ENCODE results near the gene HOXB6. TPM values are rescaled to one million over a fixed set of nuclear protein-coding genes. Genes with fewer than 3 reads are reported as not detected.

The HOXB6 gene
- total RNA-seq, 1 experiment from 2014 or later: 196 TPM

DNA sequence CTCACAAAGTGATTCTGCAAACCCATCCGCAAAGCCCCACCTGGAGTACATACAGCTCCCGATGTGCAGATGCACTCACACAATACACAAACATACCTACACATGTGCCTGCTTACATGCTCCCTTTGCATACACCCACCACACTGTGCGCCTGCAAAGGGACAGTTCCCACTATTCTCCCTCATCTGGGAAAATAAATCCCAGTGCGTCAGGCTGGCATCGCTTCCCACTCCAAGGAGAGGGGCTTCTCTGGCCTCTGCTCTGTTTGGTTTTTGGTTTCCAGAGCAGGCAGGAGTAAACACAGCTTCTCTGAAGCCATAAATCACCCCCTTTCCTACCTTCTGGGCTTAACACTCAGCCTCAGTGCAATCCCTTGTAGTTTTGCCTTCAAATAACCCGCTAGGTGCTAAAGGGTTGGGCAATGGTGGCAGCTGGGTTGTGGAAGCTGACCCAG, 41.4 kb downstream of the HOXB6 start:
- peaks cover 95% of the 10 kb centered on the region for H3K4me1 ChIP-seq (ENCODE audit: control insufficient read depth, insufficient read depth, low read length)
- peak overlapping the region; percentile 16 to 36; a peak in 3 of 4 replicates for H3K4me3 ChIP-seq (ENCODE audit: low read depth in 2 of 2, low read length in 2 of 2)
- in situ Hi-C loops (cut with HindIII; ENCODE audit: low pct_unique_long_range_greater_than_20kb, low sequenced_read_pairs): no loop called here
- ChIA-PET POLR2A (no interaction called here), CTCF (interaction anchor here (0.5 to 0.7 kb wide), 3 partner anchors 11 to 20 kb away, joined by 3 to 4 read pairs (median 3); no protein-coding TSS in a partner anchor)
- BruUV-seq (replicated peaks): no TSS peak
- peak overlapping the region; percentile 97 for H3K27ac ChIP-seq (ENCODE audit: low read length)
- no peaks in the 10 kb centered on the region for H3K27me3 ChIP-seq (ENCODE audit: control insufficient read depth, insufficient read depth, low read length)
- no peak for TF ChIP-seq SIN3A (IDR thresholded peaks at IDR 0.05; ENCODE audit: borderline replicate concordance, insufficient read depth, low read depth, low read length)
- no peak for TF ChIP-seq TCF7L2 (IDR thresholded peaks at IDR 0.05; ENCODE audit: low read depth, low read length)
- TF ChIP-seq, protein P1, sequence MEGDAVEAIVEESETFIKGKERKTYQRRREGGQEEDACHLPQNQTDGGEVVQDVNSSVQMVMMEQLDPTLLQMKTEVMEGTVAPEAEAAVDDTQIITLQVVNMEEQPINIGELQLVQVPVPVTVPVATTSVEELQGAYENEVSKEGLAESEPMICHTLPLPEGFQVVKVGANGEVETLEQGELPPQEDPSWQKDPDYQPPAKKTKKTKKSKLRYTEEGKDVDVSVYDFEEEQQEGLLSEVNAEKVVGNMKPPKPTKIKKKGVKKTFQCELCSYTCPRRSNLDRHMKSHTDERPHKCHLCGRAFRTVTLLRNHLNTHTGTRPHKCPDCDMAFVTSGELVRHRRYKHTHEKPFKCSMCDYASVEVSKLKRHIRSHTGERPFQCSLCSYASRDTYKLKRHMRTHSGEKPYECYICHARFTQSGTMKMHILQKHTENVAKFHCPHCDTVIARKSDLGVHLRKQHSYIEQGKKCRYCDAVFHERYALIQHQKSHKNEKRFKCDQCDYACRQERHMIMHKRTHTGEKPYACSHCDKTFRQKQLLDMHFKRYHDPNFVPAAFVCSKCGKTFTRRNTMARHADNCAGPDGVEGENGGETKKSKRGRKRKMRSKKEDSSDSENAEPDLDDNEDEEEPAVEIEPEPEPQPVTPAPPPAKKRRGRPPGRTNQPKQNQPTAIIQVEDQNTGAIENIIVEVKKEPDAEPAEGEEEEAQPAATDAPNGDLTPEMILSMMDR (IDR thresholded peaks at IDR 0.05): no peak
- peak; percentile 31 for TF ChIP-seq POLR2AphosphoS5 (IDR thresholded peaks at IDR 0.05; ENCODE audit: low read depth, low read length)
- TF ChIP-seq, protein P2, sequence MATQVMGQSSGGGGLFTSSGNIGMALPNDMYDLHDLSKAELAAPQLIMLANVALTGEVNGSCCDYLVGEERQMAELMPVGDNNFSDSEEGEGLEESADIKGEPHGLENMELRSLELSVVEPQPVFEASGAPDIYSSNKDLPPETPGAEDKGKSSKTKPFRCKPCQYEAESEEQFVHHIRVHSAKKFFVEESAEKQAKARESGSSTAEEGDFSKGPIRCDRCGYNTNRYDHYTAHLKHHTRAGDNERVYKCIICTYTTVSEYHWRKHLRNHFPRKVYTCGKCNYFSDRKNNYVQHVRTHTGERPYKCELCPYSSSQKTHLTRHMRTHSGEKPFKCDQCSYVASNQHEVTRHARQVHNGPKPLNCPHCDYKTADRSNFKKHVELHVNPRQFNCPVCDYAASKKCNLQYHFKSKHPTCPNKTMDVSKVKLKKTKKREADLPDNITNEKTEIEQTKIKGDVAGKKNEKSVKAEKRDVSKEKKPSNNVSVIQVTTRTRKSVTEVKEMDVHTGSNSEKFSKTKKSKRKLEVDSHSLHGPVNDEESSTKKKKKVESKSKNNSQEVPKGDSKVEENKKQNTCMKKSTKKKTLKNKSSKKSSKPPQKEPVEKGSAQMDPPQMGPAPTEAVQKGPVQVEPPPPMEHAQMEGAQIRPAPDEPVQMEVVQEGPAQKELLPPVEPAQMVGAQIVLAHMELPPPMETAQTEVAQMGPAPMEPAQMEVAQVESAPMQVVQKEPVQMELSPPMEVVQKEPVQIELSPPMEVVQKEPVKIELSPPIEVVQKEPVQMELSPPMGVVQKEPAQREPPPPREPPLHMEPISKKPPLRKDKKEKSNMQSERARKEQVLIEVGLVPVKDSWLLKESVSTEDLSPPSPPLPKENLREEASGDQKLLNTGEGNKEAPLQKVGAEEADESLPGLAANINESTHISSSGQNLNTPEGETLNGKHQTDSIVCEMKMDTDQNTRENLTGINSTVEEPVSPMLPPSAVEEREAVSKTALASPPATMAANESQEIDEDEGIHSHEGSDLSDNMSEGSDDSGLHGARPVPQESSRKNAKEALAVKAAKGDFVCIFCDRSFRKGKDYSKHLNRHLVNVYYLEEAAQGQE (IDR thresholded peaks at IDR 0.05; ENCODE audit: insufficient read depth in 1 of 2, low read depth in 2 of 2, low read length in 1 of 2): no peak
- ATAC-seq (peak; percentile 10; the same call in 1 of the 2 replicates), DNase-seq (ENCODE audit: low read depth, low spot score) (no peak)
- intact Hi-C loops (cut with micrococcal nuclease; ENCODE audit: unreplicated experiment): no loop called here
- H3K36me3 ChIP-seq (ENCODE audit: control insufficient read depth, insufficient read depth, low read length): peaks cover 4% of the 10 kb centered on the region; the same call in 1 of the 2 replicates
- H3K9me3 ChIP-seq (ENCODE audit: control insufficient read depth, insufficient read depth, low read depth, low read length): no peaks in the 10 kb centered on the region

DNA sequence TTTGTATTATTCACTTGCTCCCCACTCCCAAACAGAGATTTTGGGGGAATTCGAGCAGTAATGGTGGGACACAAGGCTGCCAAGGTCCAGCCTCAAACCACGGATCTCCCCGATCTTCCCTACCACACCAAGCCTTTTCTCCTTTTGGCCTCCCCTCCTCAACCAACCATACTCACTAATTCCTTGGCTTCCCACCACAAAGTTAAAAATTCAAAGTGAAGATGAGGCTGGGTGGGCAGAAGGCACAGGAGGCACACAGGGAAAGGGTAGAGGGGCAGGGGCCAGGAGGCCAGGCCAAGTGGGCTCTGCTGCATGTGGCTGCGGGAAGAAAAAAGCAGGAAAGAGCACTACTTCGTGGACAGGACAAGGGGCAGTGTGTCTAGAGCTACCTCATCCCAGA, 41.9 kb downstream of the HOXB6 start:
- Histone ChIP-seq H3K4me1 (ENCODE audit: control insufficient read depth, insufficient read depth, low read length) (peaks cover 95% of the 10 kb centered on the region), H3K27me3 (ENCODE audit: control insufficient read depth, insufficient read depth, low read length) (no peaks in the 10 kb centered on the region), H3K4me3 (ENCODE audit: low read depth in 2 of 2, low read length in 2 of 2) (peak overlapping the region; percentile 16 to 36; a peak in 3 of 4 replicates), H3K27ac (ENCODE audit: low read length) (peak overlapping the region; percentile 97), H3K9me3 (ENCODE audit: control insufficient read depth, insufficient read depth, low read depth, low read length) (no peaks in the 10 kb centered on the region), H3K36me3 (ENCODE audit: control insufficient read depth, insufficient read depth, low read length) (peaks cover 4% of the 10 kb centered on the region; the same call in 1 of the 2 replicates)
- ChIA-PET CTCF (interaction anchor here (0.5 to 0.6 kb wide), 2 partner anchors 11 to 268 kb away, joined by 3 to 4 read pairs; no protein-coding TSS in a partner anchor), POLR2A (interaction anchor here (0.5 kb wide), 1 partner anchor 494 kb away, joined by 7 read pairs; no protein-coding TSS in a partner anchor)
- in situ Hi-C loops (cut with HindIII; ENCODE audit: low pct_unique_long_range_greater_than_20kb, low sequenced_read_pairs) (no loop called here), intact Hi-C loops (cut with micrococcal nuclease; ENCODE audit: unreplicated experiment) (no loop called here)
- DNase-seq (ENCODE audit: low read depth, low spot score) (no peak), ATAC-seq (0 out of 2 replicates have a peak, but pooled peaks have one; percentile 0)
- TF ChIP-seq, protein P1 (IDR thresholded peaks at IDR 0.05): no peak
- TF ChIP-seq SIN3A (IDR thresholded peaks at IDR 0.05; ENCODE audit: borderline replicate concordance, insufficient read depth, low read depth, low read length) (no peak), TCF7L2 (IDR thresholded peaks at IDR 0.05; ENCODE audit: low read depth, low read length) (no peak), POLR2AphosphoS5 (IDR thresholded peaks at IDR 0.05; ENCODE audit: low read depth, low read length) (no peak)
- TF ChIP-seq, protein P2 (IDR thresholded peaks at IDR 0.05; ENCODE audit: insufficient read depth in 1 of 2, low read depth in 2 of 2, low read length in 1 of 2): no peak
- BruUV-seq (replicated peaks): no TSS peak
